HL-60 (cell line): Measurements from ENCODE around the gene TSPO2.

Experiments
- DNase-seq, 2 experiments: peaks; one replicate each; pipeline ENCODE4 v3.0.0-alpha.2; 2010 to 2020; ENCODE audit warnings: low read depth in 1 of 2, low spot score in 1 of 2
- H3K27ac ChIP-seq: fragments of 250-450 bp; sonication (Bioruptor Pico); replicated peaks from 2 replicates; pipeline ENCODE4 v1.5.1; 2020; ENCODE audit warnings: mild to moderate bottlenecking, moderate library complexity
- H3K27me3 ChIP-seq: fragments of 250-450 bp; sonication (Bioruptor Pico); 2 replicates; pipeline ENCODE4 v1.5.1; 2021; ENCODE audit warnings: mild to moderate bottlenecking, moderate library complexity; ENCODE audit not compliant: insufficient read depth, poor library complexity, severe bottlenecking
- H3K4me3 ChIP-seq: replicated peaks from 2 replicates; pipeline ENCODE4 v1.5.1; 2011; ENCODE audit warnings: mild to moderate bottlenecking, control low read depth, low read length; ENCODE audit not compliant: insufficient read depth
- CTCF ChIP-seq: IDR thresholded peaks from one replicate; pipeline ENCODE4 v1.5.1; 2011; ENCODE audit warnings: low read length, control low read depth, inconsistent platforms; ENCODE audit not compliant: insufficient read depth
- GABPA ChIP-seq: IDR thresholded peaks from 2 replicates; pipeline ENCODE4 v1.6.1; 2012; ENCODE audit warnings: low read depth
- POLR2AphosphoS5 ChIP-seq: IDR thresholded peaks from 2 replicates; pipeline ENCODE4 v1.6.1; 2012; ENCODE audit warnings: low read depth
- REST ChIP-seq: IDR thresholded peaks from 2 replicates; pipeline ENCODE4 v1.6.1; 2012; ENCODE audit warnings: low read depth; ENCODE audit not compliant: insufficient replicate concordance
- SPI1 ChIP-seq: IDR thresholded peaks from 2 replicates; pipeline ENCODE4 v1.6.1; 2012; ENCODE audit warnings: low read depth, mild to moderate bottlenecking, borderline replicate concordance

The TSPO2 gene

GRCh38 chr6:41058783-41059181 lies 16.5 kb downstream of the TSPO2 start:
- Histone ChIP-seq H3K4me3 (no peak overlapping the region), H3K27ac (no peak overlapping the region), H3K27me3 (no peaks in the 10 kb centered on the region)
- TF ChIP-seq GABPA: no peak
- TF ChIP-seq REST: no peak
- no peak for TF ChIP-seq CTCF
- TF ChIP-seq POLR2AphosphoS5: no peak
- TF ChIP-seq SPI1: no peak
- DNase-seq: no peak

GRCh38 chr6:41059556-41059955 lies 17.3 kb downstream of the TSPO2 start:
- Histone ChIP-seq H3K4me3 (no peak overlapping the region), H3K27me3 (no peaks in the 10 kb centered on the region), H3K27ac (no peak overlapping the region)
- no peak for TF ChIP-seq CTCF
- no peak for TF ChIP-seq SPI1
- DNase-seq: no peak

- no peak for TF ChIP-seq REST
- no peak for TF ChIP-seq POLR2AphosphoS5
- TF ChIP-seq GABPA: no peak
- TF ChIP-seq CTCF: no peak
- TF ChIP-seq SPI1: no peak
Measured at GRCh38 chr6:41061196-41061726, 19.0 kb downstream of the TSPO2 start.

GRCh38 chr6:41062056-41062455 lies 19.8 kb downstream of the TSPO2 start:
- H3K27ac ChIP-seq: no peak overlapping the region
- DNase-seq: no peak
- no peak overlapping the region for H3K4me3 ChIP-seq
- TF ChIP-seq SPI1 (no peak), CTCF (no peak), POLR2AphosphoS5 (no peak), GABPA (no peak), REST (no peak)
- no peaks in the 10 kb centered on the region for H3K27me3 ChIP-seq

More at GRCh38 chr6:41061196-41061726, 19.0 kb downstream of the TSPO2 start:
- Histone ChIP-seq H3K27ac (no peak overlapping the region), H3K4me3 (no peak overlapping the region), H3K27me3 (no peaks in the 10 kb centered on the region)
- no peak for DNase-seq
